HG02885 (cell line): ENCODE results near the gene ARMC3.
"Not testable (repeated sequence)": the region's sequence is repeated elsewhere in the genome, so short reads cannot be mapped to it uniquely, and the experiment has no call there.

Experiments used
- ATAC-seq: cut with Tn5 transposase; IDR thresholded peaks from one replicate; pipeline ENCODE4 v1.9.1; 2021; ENCODE audit warnings: mild to moderate bottlenecking; ENCODE audit not compliant: unreplicated experiment, poor library complexity

Gene ARMC3

DNA sequence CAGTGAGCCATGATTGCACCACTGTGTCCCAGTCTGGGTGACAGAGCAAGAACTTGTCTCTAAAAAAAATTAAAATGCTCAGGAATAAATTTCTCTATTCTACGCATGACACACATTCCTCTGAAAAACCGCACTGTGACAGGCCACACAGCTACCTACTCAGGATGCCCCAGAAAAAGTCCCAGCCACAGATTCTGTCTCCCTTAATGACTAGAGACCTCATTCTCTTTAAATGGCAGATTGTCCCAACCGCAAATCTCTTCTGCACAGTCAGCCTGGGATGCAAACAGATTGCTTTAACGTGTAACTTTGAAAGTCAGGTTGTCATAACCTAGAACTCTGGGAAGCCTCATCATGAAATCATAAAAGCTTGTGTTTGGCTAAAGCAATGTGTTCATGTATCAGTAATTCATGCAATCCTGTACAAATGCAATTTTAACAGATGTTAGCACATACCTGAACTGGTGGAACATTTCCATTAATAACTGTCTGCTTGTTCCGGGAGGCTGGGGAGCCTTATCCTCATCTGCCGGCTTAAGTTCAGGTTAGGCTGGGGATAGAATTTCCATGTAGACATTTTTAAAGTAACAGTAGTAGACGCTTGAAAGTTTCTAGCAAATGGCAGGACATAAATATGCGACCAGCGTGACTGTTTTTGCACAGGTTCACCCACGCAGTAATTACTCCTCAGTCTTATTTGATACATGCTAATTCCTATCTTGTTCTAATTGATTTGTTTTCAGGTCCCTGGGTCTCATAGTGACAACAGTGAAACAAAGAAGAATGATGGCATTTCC, 141.4 kb downstream of the ARMC3 start:
- no peak for ATAC-seq

DNA sequence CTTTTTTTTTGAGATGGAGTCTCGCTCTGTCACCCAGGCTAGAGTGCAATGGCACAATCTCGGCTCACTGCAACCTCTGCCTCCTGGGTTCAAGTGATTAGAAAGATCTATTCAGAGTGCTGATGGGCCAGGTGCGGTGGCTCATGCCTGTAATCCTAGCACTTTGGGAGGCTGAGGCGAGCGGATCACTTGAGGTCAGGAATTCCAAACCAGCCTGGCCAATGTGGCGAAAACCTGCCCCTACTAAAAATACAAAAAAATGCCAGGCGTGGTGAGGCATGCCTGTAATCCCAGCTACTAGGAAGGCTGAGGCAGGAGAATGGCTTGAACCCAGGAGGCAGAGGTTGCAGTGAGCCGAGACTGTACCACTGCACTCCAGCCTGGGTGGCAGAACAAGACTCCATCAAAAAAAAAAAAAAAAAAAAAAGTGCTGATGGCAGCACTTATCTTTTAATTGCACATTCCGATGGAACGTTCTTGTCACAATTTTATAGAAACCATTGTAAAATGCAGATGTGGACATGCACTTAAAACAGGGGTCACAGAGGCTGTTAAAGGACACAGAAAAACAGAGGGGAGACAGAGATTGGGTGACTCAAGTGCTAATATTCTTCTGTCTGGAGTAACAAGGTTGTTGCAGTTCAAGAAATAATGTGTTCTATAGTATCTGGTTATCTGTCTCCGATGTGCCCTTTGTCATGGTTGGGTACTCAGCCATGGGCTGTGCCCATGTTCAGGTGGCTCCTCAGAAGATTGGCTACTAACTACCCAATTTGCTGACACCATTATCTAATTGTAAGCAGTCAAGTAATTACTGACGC, 142.4 kb downstream of the ARMC3 start:
- peak; percentile 2 for ATAC-seq

DNA sequence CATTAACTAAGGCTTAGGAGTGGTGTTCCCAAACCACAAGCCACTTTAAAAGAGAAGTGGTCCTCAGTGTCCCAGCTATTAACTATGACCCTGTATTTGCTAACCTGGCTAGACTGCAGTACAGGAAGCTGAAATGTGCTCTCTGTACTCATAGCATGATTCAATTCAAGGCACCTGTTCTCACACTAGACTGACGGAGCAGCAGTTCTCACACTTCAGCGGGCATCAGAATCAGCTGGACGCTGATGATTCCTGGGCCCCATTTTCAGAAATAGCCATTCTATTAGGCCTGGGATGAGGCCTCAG, 143.0 kb downstream of the ARMC3 start:
- ATAC-seq = peak; percentile 68

DNA sequence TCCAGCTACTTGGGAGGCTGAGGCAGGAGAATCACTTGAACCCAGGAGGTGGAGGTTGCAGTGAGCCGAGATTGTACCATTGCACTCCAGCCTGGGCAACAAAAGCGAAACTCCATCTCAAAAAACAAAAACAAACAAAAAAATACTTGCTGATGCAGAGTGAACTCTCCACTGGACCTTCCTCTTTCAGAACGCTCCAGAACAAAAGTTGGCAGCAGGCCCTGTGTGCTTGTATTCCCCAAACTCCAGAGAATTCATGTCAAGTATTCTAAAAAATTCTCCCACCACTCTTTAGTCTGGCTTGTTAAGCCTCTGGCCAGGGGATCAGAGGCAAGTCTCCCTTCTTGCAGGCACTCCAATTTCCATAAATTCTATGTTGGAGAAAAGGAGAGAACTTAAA, 144.7 kb downstream of the ARMC3 start:
- not testable (repeated sequence) for ATAC-seq

DNA sequence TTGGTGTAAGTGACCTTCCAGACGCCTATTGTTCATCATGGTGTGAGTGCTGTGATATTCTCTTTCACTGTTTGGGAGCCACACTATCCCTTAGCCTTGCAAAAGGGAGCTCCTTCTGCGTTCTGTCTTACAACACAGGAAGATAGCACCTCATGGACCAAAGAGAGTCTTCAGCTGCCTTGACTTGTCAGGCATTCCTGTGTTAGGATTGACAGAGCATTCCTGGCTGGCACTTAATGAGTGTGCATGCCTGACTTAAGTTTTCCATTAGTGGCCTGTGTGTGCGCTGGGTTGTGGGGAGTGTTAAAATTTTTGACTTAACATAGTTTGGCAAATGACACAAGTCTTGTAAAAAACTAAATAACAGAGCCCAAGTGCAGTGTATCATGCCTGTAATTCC, 145.7 kb downstream of the ARMC3 start:
- ATAC-seq = no peak

- ATAC-seq = no peak
Observed at GRCh38 chr10:23075672-23076071, 147.8 kb downstream of the ARMC3 start.

DNA sequence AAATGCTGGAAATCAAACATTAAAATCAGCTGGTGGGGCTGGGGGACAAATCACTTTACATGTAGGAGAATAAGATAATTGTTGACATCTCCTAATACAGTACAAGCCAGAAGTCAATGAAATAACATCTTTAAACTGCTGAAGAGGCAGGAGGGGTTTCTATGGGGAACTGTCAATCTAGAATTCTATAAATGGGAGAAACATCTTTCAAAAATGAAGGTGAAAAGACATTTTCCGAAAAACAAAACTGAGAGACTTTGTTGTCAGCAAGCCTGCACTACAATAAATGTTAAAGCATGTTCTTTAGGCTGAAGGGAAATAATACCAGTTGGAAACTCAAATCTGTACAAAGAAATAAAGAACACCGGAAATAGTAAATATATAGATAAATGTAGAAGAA, 150.3 kb downstream of the ARMC3 start:
- ATAC-seq = no peak

- no peak for ATAC-seq
Observed at GRCh38 chr10:23079700-23080099, 151.8 kb downstream of the ARMC3 start.

GRCh38 chr10:23080262-23080661, 152.4 kb downstream of the ARMC3 start:
- ATAC-seq = no peak

GRCh38 chr10:23081221-23081750, 153.4 kb downstream of the ARMC3 start:
- no peak for ATAC-seq

- peak; percentile 47 for ATAC-seq
Observed at GRCh38 chr10:23081891-23082290, 154.0 kb downstream of the ARMC3 start.
